Neural cell (in vitro differentiated cells): Measurements from ENCODE around the gene SUGCT. TPM values are rescaled to one million over a fixed set of nuclear protein-coding genes. Genes with fewer than 3 reads are reported as not detected.
"Not testable (repeated sequence)": the region's sequence is repeated elsewhere in the genome, so short reads cannot be mapped to it uniquely, and the experiment has no call there.

Experiments
- H2AFZ ChIP-seq: fragments of 200-600, 300-800 bp; sonication (generic), shearing (Covaris generic); 2 replicates; pipeline ENCODE4 v1.6.0; 2014; ENCODE audit warnings: low read depth, mild to moderate bottlenecking, antibody characterized with exemption, low read length, moderate library complexity
- H3F3A ChIP-seq: fragments of 200-600 bp; shearing (Covaris generic); 2 replicates; pipeline ENCODE4 v1.6.1; 2016; ENCODE audit warnings: mild to moderate bottlenecking, moderate library complexity, mixed read lengths, antibody characterized with exemption, low read length; ENCODE audit not compliant: insufficient read depth, poor library complexity, severe bottlenecking
- H3K27ac ChIP-seq: fragments of 200-600, 300-800 bp; sonication (generic), shearing (Covaris generic); 2 replicates; pipeline ENCODE4 v1.5.1; 2014; ENCODE audit warnings: mild to moderate bottlenecking, low read length, moderate library complexity
- H3K27me3 ChIP-seq: fragments of 300-800, 200-600 bp; sonication (generic), shearing (Covaris generic); 2 replicates; pipeline ENCODE4 v1.6.0; 2014; ENCODE audit warnings: mild to moderate bottlenecking, low read depth, low read length, moderate library complexity; ENCODE audit not compliant: insufficient read depth
- H3K36me3 ChIP-seq: fragments of 300-800, 200-600 bp; sonication (generic), shearing (Covaris generic); 2 replicates; pipeline ENCODE4 v1.5.1; 2014; ENCODE audit warnings: mild to moderate bottlenecking, antibody characterized with exemption, low read length, moderate library complexity; ENCODE audit not compliant: insufficient read depth
- H3K4me2 ChIP-seq: fragments of 300-800, 200-600 bp; sonication (generic), shearing (Covaris generic); 2 replicates; pipeline ENCODE4 v1.6.0; 2014; ENCODE audit warnings: mild to moderate bottlenecking, low read length
- H3K4me3 ChIP-seq: fragments of 300-800, 200-600 bp; sonication (generic), shearing (Covaris generic); 2 replicates; pipeline ENCODE4 v1.5.1; 2014; ENCODE audit warnings: mild to moderate bottlenecking, low read length, moderate library complexity
- H3K79me2 ChIP-seq: fragments of 200-600 bp; shearing (Covaris generic); replicated peaks from 2 replicates; pipeline ENCODE4 v1.6.0; 2014; ENCODE audit warnings: mild to moderate bottlenecking, low read length, moderate library complexity; ENCODE audit not compliant: insufficient read depth
- H3K9ac ChIP-seq: fragments of 300-800, 200-600 bp; sonication (generic), shearing (Covaris generic); 2 replicates; pipeline ENCODE4 v1.6.1; 2016; ENCODE audit warnings: mild to moderate bottlenecking, low read length, mixed read lengths
- H3K9me2 ChIP-seq: fragments of 200-600 bp; shearing (Covaris generic); 2 replicates; pipeline ENCODE4 v1.6.1; 2016; ENCODE audit warnings: mild to moderate bottlenecking, low read length, mixed read lengths; ENCODE audit not compliant: insufficient read depth
- H3K9me3 ChIP-seq: fragments of 200-600, 300-800 bp; sonication (generic), shearing (Covaris generic); 2 replicates; pipeline ENCODE4 v1.6.1; 2016; ENCODE audit warnings: mild to moderate bottlenecking, mixed run types, low read length, moderate library complexity, mixed read lengths
- H4K20me1 ChIP-seq: fragments of 200-600 bp; shearing (Covaris generic); 2 replicates; pipeline ENCODE4 v1.6.1; 2016; ENCODE audit warnings: mild to moderate bottlenecking, mixed run types; ENCODE audit not compliant: insufficient read depth
- CTCF ChIP-seq: fragments of 450-650 bp; IDR thresholded peaks from 2 replicates; pipeline ENCODE4 v1.5.1; 2014; ENCODE audit warnings: antibody characterized with exemption, mild to moderate bottlenecking, moderate library complexity; ENCODE audit not compliant: poor library complexity, severe bottlenecking
- EP300 ChIP-seq: fragments of 450-650 bp; conservative IDR thresholded peaks from 2 replicates; pipeline ENCODE4 v1.6.1; 2014; ENCODE audit warnings: antibody characterized with exemption, mild to moderate bottlenecking, moderate library complexity; ENCODE audit not compliant: poor library complexity, severe bottlenecking
- EZH2 ChIP-seq: fragments of 200-600, 300-800 bp; shearing (Covaris generic), sonication (generic); IDR thresholded peaks from 2 replicates; pipeline ENCODE4 v1.6.1; 2014; ENCODE audit warnings: antibody characterized with exemption, low read length, borderline replicate concordance, mild to moderate bottlenecking; ENCODE audit not compliant: insufficient read depth, poor library complexity, severe bottlenecking
- MXI1 ChIP-seq: fragments of 450-650 bp; conservative IDR thresholded peaks from 2 replicates; pipeline ENCODE4 v1.6.1; 2014; ENCODE audit warnings: antibody characterized with exemption, mild to moderate bottlenecking; ENCODE audit not compliant: poor library complexity, severe bottlenecking
- POLR2AphosphoS5 ChIP-seq: IDR thresholded peaks from 2 replicates; pipeline ENCODE4 v1.6.1; 2012
- RAD21 ChIP-seq: fragments of 450-650 bp; conservative IDR thresholded peaks from 2 replicates; pipeline ENCODE4 v1.6.1; 2014; ENCODE audit warnings: antibody characterized with exemption, mild to moderate bottlenecking, moderate library complexity
- REST ChIP-seq: IDR thresholded peaks from 2 replicates; pipeline ENCODE4 v1.6.1; 2012; ENCODE audit warnings: borderline replicate concordance
- SMC3 ChIP-seq: fragments of 450-650 bp; conservative IDR thresholded peaks from 2 replicates; pipeline ENCODE4 v1.6.1; 2014; ENCODE audit warnings: antibody characterized with exemption, mild to moderate bottlenecking, moderate library complexity; ENCODE audit not compliant: poor library complexity
- TAF1 ChIP-seq: IDR thresholded peaks from 2 replicates; pipeline ENCODE4 v1.6.1; 2012; ENCODE audit warnings: low read depth
- polyA plus RNA-seq: library from polyadenylated mRNA; depleted of rRNA; stranded (reverse); fragments of >200 nt; gene quantifications from 2 replicates; pipeline ENCODE4 v1.2.3, GENCODE V29; 2014

The SUGCT gene
- polyA plus RNA-seq, 1 donor from 2014 or later, result not detected

- H3K27me3 ChIP-seq, result no peaks in the 10 kb centered on the region
- no peak overlapping the region for H3K4me3 ChIP-seq
- TF ChIP-seq EZH2, result no peak
- peak; percentile 90 for TF ChIP-seq EP300
- TF ChIP-seq RAD21, result no peak
- TF ChIP-seq REST, result peak; percentile 63
- TF ChIP-seq TAF1, result no peak
- TF ChIP-seq CTCF, result no peak
- TF ChIP-seq MXI1, result no peak
- peak; percentile 37 for TF ChIP-seq POLR2AphosphoS5
- no peak for TF ChIP-seq SMC3
- no peak overlapping the region for H3K4me2 ChIP-seq
- no peaks in the 10 kb centered on the region for H3K9me2 ChIP-seq
- no peak overlapping the region for H3K27ac ChIP-seq
- no peaks in the 10 kb centered on the region for H4K20me1 ChIP-seq
- no peaks in the 10 kb centered on the region for H3K79me2 ChIP-seq
- no peaks in the 10 kb centered on the region for H3F3A ChIP-seq
- no peak overlapping the region for H3K9ac ChIP-seq
- no peaks in the 10 kb centered on the region for H3K9me3 ChIP-seq
- no peak overlapping the region for H2AFZ ChIP-seq
- H3K36me3 ChIP-seq, result no peaks in the 10 kb centered on the region
These were observed 132.8 kb downstream of the SUGCT start for GRCh38 chr7:40267583-40267982.

GRCh38 chr7:40268810-40269209, 134.0 kb downstream of the SUGCT start:
- not testable (repeated sequence) for H3K79me2 ChIP-seq, H4K20me1 ChIP-seq, H3K9me2 ChIP-seq, H3K36me3 ChIP-seq, H3K9ac ChIP-seq, H2AFZ ChIP-seq, H3K27ac ChIP-seq, H3K4me3 ChIP-seq, H3K4me2 ChIP-seq, H3K9me3 ChIP-seq, H3F3A ChIP-seq, H3K27me3 ChIP-seq

- H3K4me2 ChIP-seq, result no peak overlapping the region
- no peak for TF ChIP-seq POLR2AphosphoS5
- TF ChIP-seq EP300, result no peak
- no peak for TF ChIP-seq RAD21
- no peak for TF ChIP-seq REST
- no peak for TF ChIP-seq MXI1
- TF ChIP-seq SMC3, result no peak
- TF ChIP-seq TAF1, result no peak
- TF ChIP-seq EZH2, result no peak
- no peak for TF ChIP-seq CTCF
These were observed 141.3 kb downstream of the SUGCT start for GRCh38 chr7:40276061-40276460.

More at GRCh38 chr7:40276061-40276460, 141.3 kb downstream of the SUGCT start:
- Histone ChIP-seq H3F3A (no peaks in the 10 kb centered on the region), H3K9ac (no peak overlapping the region), H3K9me2 (no peaks in the 10 kb centered on the region), H4K20me1 (no peaks in the 10 kb centered on the region), H3K27ac (no peak overlapping the region), H2AFZ (no peak overlapping the region), H3K79me2 (no peaks in the 10 kb centered on the region), H3K36me3 (no peaks in the 10 kb centered on the region), H3K9me3 (no peaks in the 10 kb centered on the region), H3K27me3 (no peaks in the 10 kb centered on the region), H3K4me3 (no peak overlapping the region)
